ENCODE data around the gene PNPLA6. TPM values are rescaled to one million over a fixed set of nuclear protein-coding genes. Genes with fewer than 3 reads are reported as not detected.

The PNPLA6 gene
- total RNA-seq, 1 donor from 2014 or later, result 129 TPM

GRCh38 chr19:7550987-7551761, 15.7 kb downstream of the PNPLA6 start:
- H3K36me3 Mint-ChIP-seq (ENCODE audit: unreplicated experiment), result peaks cover 17% of the 10 kb centered on the region
- no peaks in the 10 kb centered on the region for H3K27me3 Mint-ChIP-seq (ENCODE audit: unreplicated experiment)
- no peaks in the 10 kb centered on the region for H3K9me3 Mint-ChIP-seq (ENCODE audit: unreplicated experiment)
- H3K4me1 Mint-ChIP-seq (ENCODE audit: unreplicated experiment), result no peaks in the 10 kb centered on the region
- TF ChIP-seq CTCF (IDR thresholded peaks at IDR 0.05), result no peak
- H3K4me3 Mint-ChIP-seq (ENCODE audit: unreplicated experiment), result no peak overlapping the region
- H3K27ac Mint-ChIP-seq (ENCODE audit: unreplicated experiment), result no peak overlapping the region
- DNase-seq (ENCODE audit: extremely low spot score, unreplicated experiment), result no peak

- H3K27ac Mint-ChIP-seq (ENCODE audit: unreplicated experiment), result no peak overlapping the region
- no peak for DNase-seq (ENCODE audit: extremely low spot score, unreplicated experiment)
- no peaks in the 10 kb centered on the region for H3K27me3 Mint-ChIP-seq (ENCODE audit: unreplicated experiment)
- no peak for TF ChIP-seq CTCF (IDR thresholded peaks at IDR 0.05)
- H3K4me1 Mint-ChIP-seq (ENCODE audit: unreplicated experiment), result no peaks in the 10 kb centered on the region
- peaks cover 29% of the 10 kb centered on the region for H3K36me3 Mint-ChIP-seq (ENCODE audit: unreplicated experiment)
- no peak overlapping the region for H3K4me3 Mint-ChIP-seq (ENCODE audit: unreplicated experiment)
- no peaks in the 10 kb centered on the region for H3K9me3 Mint-ChIP-seq (ENCODE audit: unreplicated experiment)
These were observed 17.3 kb downstream of the PNPLA6 start for GRCh38 chr19:7552781-7553180.

GRCh38 chr19:7554565-7554964, 19.0 kb downstream of the PNPLA6 start:
- no peak overlapping the region for H3K4me3 Mint-ChIP-seq (ENCODE audit: unreplicated experiment)
- no peaks in the 10 kb centered on the region for H3K4me1 Mint-ChIP-seq (ENCODE audit: unreplicated experiment)
- H3K36me3 Mint-ChIP-seq (ENCODE audit: unreplicated experiment), result peaks cover 37% of the 10 kb centered on the region
- H3K9me3 Mint-ChIP-seq (ENCODE audit: unreplicated experiment), result no peaks in the 10 kb centered on the region
- no peak for TF ChIP-seq CTCF (IDR thresholded peaks at IDR 0.05)
- no peaks in the 10 kb centered on the region for H3K27me3 Mint-ChIP-seq (ENCODE audit: unreplicated experiment)
- no peak for DNase-seq (ENCODE audit: extremely low spot score, unreplicated experiment)
- no peak overlapping the region for H3K27ac Mint-ChIP-seq (ENCODE audit: unreplicated experiment)

GRCh38 chr19:7554990-7555864, 19.7 kb downstream of the PNPLA6 start:
- no peak for TF ChIP-seq CTCF (IDR thresholded peaks at IDR 0.05)
- H3K36me3 Mint-ChIP-seq (ENCODE audit: unreplicated experiment), result peaks cover 33% of the 10 kb centered on the region
- H3K9me3 Mint-ChIP-seq (ENCODE audit: unreplicated experiment), result no peaks in the 10 kb centered on the region
- no peak overlapping the region for H3K4me3 Mint-ChIP-seq (ENCODE audit: unreplicated experiment)
- H3K27me3 Mint-ChIP-seq (ENCODE audit: unreplicated experiment), result no peaks in the 10 kb centered on the region
- DNase-seq (ENCODE audit: extremely low spot score, unreplicated experiment), result no peak
- no peak overlapping the region for H3K27ac Mint-ChIP-seq (ENCODE audit: unreplicated experiment)
- H3K4me1 Mint-ChIP-seq (ENCODE audit: unreplicated experiment), result no peaks in the 10 kb centered on the region

Measured in osteocyte (in vitro differentiated cells).